IMR-90 (cell line): ENCODE data around the gene NOD1. TPM values are rescaled to one million over a fixed set of nuclear protein-coding genes. Genes with fewer than 3 reads are reported as not detected.

ENCODE experiments used
- ATAC-seq: fragments of 200-7000 bp; cut with Tn5 transposase; 2 replicates; pipeline ENCODE4 v1.9.1; 2020; ENCODE audit warnings: low read depth, mild to moderate bottlenecking, moderate library complexity
- BruUV-seq: library from RNA; stranded (reverse); fragments of 400-500 nt; replicated peaks from 2 replicates; lab custom pipeline; 2021; lab: Mats Ljungman, UMichigan
- CTCF ChIA-PET: fragments of 300-600 bp; formaldehyde crosslinking; extraction: SDS; loops from one replicate; lab custom pipeline; 2021; ENCODE audit warnings: antibody characterized with exemption; lab: Yijun Ruan, JAX
- POLR2A ChIA-PET: fragments of 300-600 bp; sonication (Branson Sonifier 250); formaldehyde crosslinking; loops from one replicate; lab custom pipeline; 2022; ENCODE audit warnings: antibody characterized with exemption; ENCODE audit not compliant: unreplicated experiment; lab: Charles Lee
- DNase-seq: peaks from one replicate; pipeline ENCODE4 v3.0.0; 2013
- H2AFZ ChIP-seq: replicated peaks from 2 replicates; pipeline ENCODE3; 2013; ENCODE audit warnings: low read length, mild to moderate bottlenecking; ENCODE audit not compliant: poor library complexity
- H2AK5ac ChIP-seq: 2 replicates; pipeline ENCODE4 v1.6.1; 2013; ENCODE audit warnings: low read depth, low read length, inconsistent platforms
- H2AK9ac ChIP-seq: replicated peaks from 2 replicates; pipeline ENCODE3; 2013; ENCODE audit warnings: mild to moderate bottlenecking, low read depth, low read length, moderate library complexity; ENCODE audit not compliant: poor library complexity
- H2BK120ac ChIP-seq: 2 replicates; pipeline ENCODE4 v1.6.1; 2013; ENCODE audit warnings: low read depth, low read length, inconsistent platforms
- H2BK15ac ChIP-seq: 3 replicates; pipeline ENCODE4 v1.6.1; 2013; ENCODE audit warnings: low read depth, low read length, inconsistent platforms
- H2BK20ac ChIP-seq: 2 replicates; pipeline ENCODE4 v1.6.1; 2013; ENCODE audit warnings: low read depth, mild to moderate bottlenecking, inconsistent platforms, low read length, moderate library complexity
- H2BK5ac ChIP-seq: 2 replicates; pipeline ENCODE4 v1.6.1; 2013; ENCODE audit warnings: mild to moderate bottlenecking, low read depth, low read length, inconsistent platforms; ENCODE audit not compliant: poor library complexity, severe bottlenecking
- H3K14ac ChIP-seq: replicated peaks from 2 replicates; pipeline ENCODE4 v1.6.1; 2013; ENCODE audit warnings: low read depth, low read length, inconsistent platforms
- H3K18ac ChIP-seq: 2 replicates; pipeline ENCODE4 v1.6.1; 2013; ENCODE audit warnings: low read depth, low read length, control low read depth
- H3K23ac ChIP-seq: 2 replicates; pipeline ENCODE4 v1.6.1; 2013; ENCODE audit warnings: low read depth, low read length, inconsistent platforms
- H3K27ac ChIP-seq: 2 replicates; pipeline ENCODE4 v1.5.1; 2013; ENCODE audit warnings: mild to moderate bottlenecking, control low read depth, low read length; ENCODE audit not compliant: insufficient read depth
- H3K27me3 ChIP-seq: 2 replicates; pipeline ENCODE4 v1.6.1; 2013; ENCODE audit warnings: low read length; ENCODE audit not compliant: control insufficient read depth, insufficient read depth
- H3K36me3 ChIP-seq: 2 replicates; pipeline ENCODE4 v1.6.1; 2013; ENCODE audit warnings: low read length, mixed read lengths; ENCODE audit not compliant: control insufficient read depth, insufficient read depth
- H3K4ac ChIP-seq: 2 replicates; pipeline ENCODE4 v1.6.1; 2013; ENCODE audit warnings: low read depth, low read length, inconsistent platforms
- H3K4me1 ChIP-seq: 2 replicates; pipeline ENCODE4 v1.6.1; 2013; ENCODE audit warnings: low read length, mixed read lengths; ENCODE audit not compliant: control insufficient read depth, insufficient read depth
- H3K4me2 ChIP-seq: 2 replicates; pipeline ENCODE4 v1.6.1; 2013; ENCODE audit warnings: low read depth, mild to moderate bottlenecking, control low read depth, low read length, moderate library complexity
- H3K4me3 ChIP-seq: 2 replicates; pipeline ENCODE4 v1.5.1; 2013; ENCODE audit warnings: low read depth, mild to moderate bottlenecking, control low read depth, low read length, moderate library complexity; ENCODE audit not compliant: insufficient read depth
- H3K56ac ChIP-seq: 2 replicates; pipeline ENCODE4 v1.6.1; 2013; ENCODE audit warnings: low read length, inconsistent platforms; ENCODE audit not compliant: insufficient read depth; ENCODE audit errors: extremely low read depth
- H3K79me1 ChIP-seq, 2 experiments: 2 replicates each; pipeline ENCODE4 v1.6.1; 2013; ENCODE audit warnings: low read length in 2 of 2, inconsistent platforms in 1 of 2, low read depth in 1 of 2
- H3K9ac ChIP-seq: 2 replicates; pipeline ENCODE4 v1.6.1; 2013; ENCODE audit warnings: low read depth, low read length, control low read depth
- H3K9me1 ChIP-seq: 2 replicates; pipeline ENCODE4 v1.6.1; 2013; ENCODE audit warnings: low read length, inconsistent platforms; ENCODE audit not compliant: insufficient read depth
- H3K9me3 ChIP-seq: 2 replicates; pipeline ENCODE4 v1.6.1; 2013; ENCODE audit warnings: low read length; ENCODE audit not compliant: control insufficient read depth, insufficient read depth
- H4K20me1 ChIP-seq: 2 replicates; pipeline ENCODE4 v1.6.1; 2013; ENCODE audit warnings: low read length, inconsistent platforms; ENCODE audit not compliant: insufficient read depth
- H4K5ac ChIP-seq: 2 replicates; pipeline ENCODE4 v1.6.1; 2013; ENCODE audit warnings: mild to moderate bottlenecking, low read depth, low read length, control low read depth
- H4K8ac ChIP-seq, 2 experiments: 2 replicates each; pipeline ENCODE4 v1.6.1; 2013; ENCODE audit warnings: low read depth in 2 of 2, low read length in 2 of 2, control low read depth in 1 of 2, inconsistent platforms in 1 of 2
- H4K91ac ChIP-seq: 2 replicates; pipeline ENCODE4 v1.6.1; 2013; ENCODE audit warnings: low read depth, low read length, inconsistent platforms; ENCODE audit not compliant: insufficient read depth
- BHLHE40 ChIP-seq: fragments of 150-350 bp; IDR thresholded peaks from 2 replicates; pipeline ENCODE4 v1.6.1; 2016; ENCODE audit warnings: mild to moderate bottlenecking, low read depth, low read length
- FOS ChIP-seq: fragments of 150-350 bp; IDR thresholded peaks from 2 replicates; pipeline ENCODE4 v1.6.1; 2016; ENCODE audit warnings: low read depth, low read length
- MAFK ChIP-seq: IDR thresholded peaks from 2 replicates; pipeline ENCODE4 v1.6.1; 2012; ENCODE audit warnings: low read depth, low read length, improper control_type of control experiment
- MAZ ChIP-seq: IDR thresholded peaks from 2 replicates; pipeline ENCODE4 v1.6.1; 2012; ENCODE audit warnings: low read depth, mild to moderate bottlenecking, low read length, improper control_type of control experiment, moderate library complexity, borderline replicate concordance
- MXI1 ChIP-seq: IDR thresholded peaks from 2 replicates; pipeline ENCODE4 v1.6.1; 2012; ENCODE audit warnings: low read depth, mild to moderate bottlenecking, low read length, moderate library complexity, borderline replicate concordance
- NFE2L2 ChIP-seq: fragments of 150-350 bp; IDR thresholded peaks from 2 replicates; pipeline ENCODE4 v1.6.1; 2016; ENCODE audit warnings: low read depth, mild to moderate bottlenecking, low read length
- RCOR1 ChIP-seq: IDR thresholded peaks from 2 replicates; pipeline ENCODE4 v1.6.1; 2012; ENCODE audit warnings: mild to moderate bottlenecking, low read length, improper control_type of control experiment; ENCODE audit not compliant: insufficient replicate concordance
- RFX5 ChIP-seq: IDR thresholded peaks from 2 replicates; pipeline ENCODE4 v1.8.0; 2012; ENCODE audit warnings: low read depth, mild to moderate bottlenecking, low read length, moderate library complexity
- SMC3 ChIP-seq: fragments of 150-350 bp; IDR thresholded peaks from 2 replicates; pipeline ENCODE4 v1.6.1; 2016; ENCODE audit warnings: low read depth, mild to moderate bottlenecking, antibody characterized with exemption, low read length, moderate library complexity
- WGBS, 2 experiments: methylation state at CpG; one replicate each; pipeline versions ENCODE4 v1.1.5 to v1.1.7; 2013; ENCODE audit warnings: missing lambda C conversion rate in 2 of 2; ENCODE audit not compliant: insufficient read length in 1 of 2; ENCODE audit errors: extremely low coverage in 2 of 2; 5-methylcytosine and 5-hydroxymethylcytosine counted together
- dilution Hi-C: fragments of 300-500 bp; cut with HindIII; formaldehyde crosslinking; loops from one replicate; pipeline ENCODE4 v1.14.3; 2018; ENCODE audit warnings: low sequenced_read_pairs; ENCODE audit not compliant: unreplicated experiment
- in situ Hi-C: fragments of 300-500 bp; cut with MboI; formaldehyde crosslinking; loops from 3 replicates; pipeline ENCODE4 v1.14.3; 2019; ENCODE audit warnings: low sequenced_read_pairs, inconsistent platforms, mixed read lengths
- intact Hi-C: fragments of 100-400 bp; cut with micrococcal nuclease; formaldehyde crosslinking; loops from 2 replicates; pipeline ENCODE4 v1.10.0; 2022
- polyA plus RNA-seq, 3 experiments: library from polyadenylated mRNA; depleted of rRNA; stranded (reverse); fragments of >200 nt; gene quantifications; 2 replicates each; pipeline ENCODE4 v1.2.3, GENCODE V29; 2012; ENCODE audit warnings: low replicate concordance in 1 of 3
- total RNA-seq: library from RNA; depleted of rRNA; stranded (reverse); fragments of >200 nt; gene quantifications from 2 replicates; pipeline ENCODE4 v1.2.3, GENCODE V29; 2012
- TF ChIP-seq, protein P1 (sequence below): fragments of 150-350 bp; IDR thresholded peaks from 2 replicates; pipeline ENCODE4 v1.6.1; 2017; ENCODE audit warnings: mild to moderate bottlenecking, antibody characterized with exemption, low read length, low read depth
- TF ChIP-seq, protein P2 (sequence below): conservative IDR thresholded peaks from 2 replicates; pipeline ENCODE4 v1.5.1; 2012; ENCODE audit warnings: mild to moderate bottlenecking, low read depth, low read length, improper control_type of control experiment

The NOD1 gene
- total and polyA plus RNA-seq, 2 of the 4 experiments (the other 2 are of a cell fraction) = 1.8 to 3.0 TPM

GRCh38 chr7:30450983-30451497, 27.5 kb downstream of the NOD1 start:
- H2BK20ac ChIP-seq = no peak overlapping the region
- no peak overlapping the region for H2AFZ ChIP-seq
- peaks cover 40% of the 10 kb centered on the region; the same call in 1 of the 2 replicates for H3K36me3 ChIP-seq
- no peak overlapping the region for H3K4ac ChIP-seq
- 99% methylated on average over 20 of the region's 22 CpGs; no CpG with 5 or more reads in 1 of the 2 experiments for WGBS, 2 experiments
- H3K18ac ChIP-seq = no peak overlapping the region
- no peak overlapping the region for H2BK15ac ChIP-seq
- H3K23ac ChIP-seq = no peak overlapping the region
- H4K91ac ChIP-seq = no peak overlapping the region
- no peaks in the 10 kb centered on the region; the same call in 1 of the 2 replicates for H3K4me1 ChIP-seq
- no peak overlapping the region for H3K4me3 ChIP-seq
- no peak overlapping the region for H3K56ac ChIP-seq
- POLR2A ChIA-PET = no interaction called here
- no peak overlapping the region for H3K14ac ChIP-seq
- H3K27ac ChIP-seq = no peak overlapping the region
- H4K5ac ChIP-seq = no peak overlapping the region
- ATAC-seq = no peak
- intact Hi-C loops = no loop called here
- no peak overlapping the region for H2BK5ac ChIP-seq
- no peak overlapping the region for H3K4me2 ChIP-seq
- CTCF ChIA-PET = no interaction called here
- H4K8ac ChIP-seq = no peak overlapping the region
- H3K9me1 ChIP-seq = peaks cover 4% of the 10 kb centered on the region; the same call in 1 of the 2 replicates
- dilution Hi-C loops = no loop called here
- H3K79me1 ChIP-seq = 0 out of 4 replicates have a peak, but pooled peaks cover 0 to 2% of the 10 kb centered on the region in 2 experiments
- H2AK5ac ChIP-seq = no peak overlapping the region
- H3K9ac ChIP-seq = no peak overlapping the region
- H4K20me1 ChIP-seq = no peaks in the 10 kb centered on the region
- no peaks in the 10 kb centered on the region for H3K9me3 ChIP-seq
- TF ChIP-seq NFE2L2 = no peak
- TF ChIP-seq SMC3 = no peak
- TF ChIP-seq RFX5 = no peak
- no peak for TF ChIP-seq MXI1
- no peak for TF ChIP-seq MAZ
- no peak for TF ChIP-seq BHLHE40
- no peak for TF ChIP-seq MAFK
- no peak for TF ChIP-seq RCOR1
- TF ChIP-seq, protein P1, sequence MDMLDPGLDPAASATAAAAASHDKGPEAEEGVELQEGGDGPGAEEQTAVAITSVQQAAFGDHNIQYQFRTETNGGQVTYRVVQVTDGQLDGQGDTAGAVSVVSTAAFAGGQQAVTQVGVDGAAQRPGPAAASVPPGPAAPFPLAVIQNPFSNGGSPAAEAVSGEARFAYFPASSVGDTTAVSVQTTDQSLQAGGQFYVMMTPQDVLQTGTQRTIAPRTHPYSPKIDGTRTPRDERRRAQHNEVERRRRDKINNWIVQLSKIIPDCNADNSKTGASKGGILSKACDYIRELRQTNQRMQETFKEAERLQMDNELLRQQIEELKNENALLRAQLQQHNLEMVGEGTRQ = no peak
- TF ChIP-seq, protein P2, sequence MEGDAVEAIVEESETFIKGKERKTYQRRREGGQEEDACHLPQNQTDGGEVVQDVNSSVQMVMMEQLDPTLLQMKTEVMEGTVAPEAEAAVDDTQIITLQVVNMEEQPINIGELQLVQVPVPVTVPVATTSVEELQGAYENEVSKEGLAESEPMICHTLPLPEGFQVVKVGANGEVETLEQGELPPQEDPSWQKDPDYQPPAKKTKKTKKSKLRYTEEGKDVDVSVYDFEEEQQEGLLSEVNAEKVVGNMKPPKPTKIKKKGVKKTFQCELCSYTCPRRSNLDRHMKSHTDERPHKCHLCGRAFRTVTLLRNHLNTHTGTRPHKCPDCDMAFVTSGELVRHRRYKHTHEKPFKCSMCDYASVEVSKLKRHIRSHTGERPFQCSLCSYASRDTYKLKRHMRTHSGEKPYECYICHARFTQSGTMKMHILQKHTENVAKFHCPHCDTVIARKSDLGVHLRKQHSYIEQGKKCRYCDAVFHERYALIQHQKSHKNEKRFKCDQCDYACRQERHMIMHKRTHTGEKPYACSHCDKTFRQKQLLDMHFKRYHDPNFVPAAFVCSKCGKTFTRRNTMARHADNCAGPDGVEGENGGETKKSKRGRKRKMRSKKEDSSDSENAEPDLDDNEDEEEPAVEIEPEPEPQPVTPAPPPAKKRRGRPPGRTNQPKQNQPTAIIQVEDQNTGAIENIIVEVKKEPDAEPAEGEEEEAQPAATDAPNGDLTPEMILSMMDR = no peak
- TF ChIP-seq FOS = no peak
- no TSS peak for BruUV-seq
- H2BK120ac ChIP-seq = no peak overlapping the region
- no peak overlapping the region for H2AK9ac ChIP-seq
- no peak for DNase-seq
- no peaks in the 10 kb centered on the region for H3K27me3 ChIP-seq
- in situ Hi-C loops = no loop called here
